ENCODE data around the gene NUDT19.

NUDT19 gene

GRCh38 chr19:32750441-32751055, 58.9 kb downstream of the NUDT19 start (continued):
- TF ChIP-seq, protein P1, sequence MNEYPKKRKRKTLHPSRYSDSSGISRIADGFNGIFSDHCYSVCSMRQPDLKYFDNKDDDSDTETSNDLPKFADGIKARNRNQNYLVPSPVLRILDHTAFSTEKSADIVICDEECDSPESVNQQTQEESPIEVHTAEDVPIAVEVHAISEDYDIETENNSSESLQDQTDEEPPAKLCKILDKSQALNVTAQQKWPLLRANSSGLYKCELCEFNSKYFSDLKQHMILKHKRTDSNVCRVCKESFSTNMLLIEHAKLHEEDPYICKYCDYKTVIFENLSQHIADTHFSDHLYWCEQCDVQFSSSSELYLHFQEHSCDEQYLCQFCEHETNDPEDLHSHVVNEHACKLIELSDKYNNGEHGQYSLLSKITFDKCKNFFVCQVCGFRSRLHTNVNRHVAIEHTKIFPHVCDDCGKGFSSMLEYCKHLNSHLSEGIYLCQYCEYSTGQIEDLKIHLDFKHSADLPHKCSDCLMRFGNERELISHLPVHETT (tag by site-specific recombination; IDR thresholded peaks at IDR 0.05) = no peak
- TF ChIP-seq ZNF610 (tag by site-specific recombination; IDR thresholded peaks at IDR 0.05; ENCODE audit: borderline replicate concordance) = no peak
- TF ChIP-seq ZNF555 (tag by site-specific recombination; conservative IDR thresholded peaks at IDR 0.05) = no peak
- TF ChIP-seq ZNF76 (tag by site-specific recombination; IDR thresholded peaks at IDR 0.05; ENCODE audit: borderline replicate concordance, low read depth) = 0 out of 2 replicates have a peak, but pooled peaks have one; percentile 23
- no peak for TF ChIP-seq ZBTB7A (tag by site-specific recombination; IDR thresholded peaks at IDR 0.05; ENCODE audit: low read depth)
- TF ChIP-seq MEIS1 (CRISPR knock-in tag; IDR thresholded peaks at IDR 0.05; ENCODE audit: borderline replicate concordance) = no peak
- no peak for TF ChIP-seq ZNF169 (tag by site-specific recombination; IDR thresholded peaks at IDR 0.05)
- no peak for TF ChIP-seq HOXA7 (CRISPR knock-in tag; IDR thresholded peaks at IDR 0.05; ENCODE audit: borderline replicate concordance)
- no peak for TF ChIP-seq ZBTB49 (tag by site-specific recombination; IDR thresholded peaks at IDR 0.05; ENCODE audit: low read depth)
- peak; percentile 35; the same call in 1 of the 2 replicates for TF ChIP-seq ZIC2 (tag by site-specific recombination; IDR thresholded peaks at IDR 0.05)
- no peak for TF ChIP-seq ZNF654 (tag by site-specific recombination; IDR thresholded peaks at IDR 0.05; ENCODE audit: low read depth)
- 0 out of 2 replicates have a peak, but pooled peaks have one; percentile 38 for TF ChIP-seq ZNF660 (tag by site-specific recombination; IDR thresholded peaks at IDR 0.05)
- no peak for TF ChIP-seq ZNF248 (tag by site-specific recombination; IDR thresholded peaks at IDR 0.05)
- no peak for TF ChIP-seq ZNF114 (tag by site-specific recombination; IDR thresholded peaks at IDR 0.05)
- TF ChIP-seq ZNF341 (tag by site-specific recombination; IDR thresholded peaks at IDR 0.05; ENCODE audit: low read depth) = no peak
- no peak for TF ChIP-seq MYNN (tag by site-specific recombination; IDR thresholded peaks at IDR 0.05; ENCODE audit: borderline replicate concordance)
- TF ChIP-seq ZNF629 (tag by site-specific recombination; IDR thresholded peaks at IDR 0.05) = peak; percentile 85
- 0 out of 2 replicates have a peak, but pooled peaks have one; percentile 36 for TF ChIP-seq ZNF366 (tag by site-specific recombination; conservative IDR thresholded peaks at IDR 0.05)
- no peak for TF ChIP-seq ZNF561 (tag by site-specific recombination; IDR thresholded peaks at IDR 0.05; ENCODE audit: borderline replicate concordance)
- no peak for TF ChIP-seq ZNF404 (tag by site-specific recombination; IDR thresholded peaks at IDR 0.05)
- no peak for TF ChIP-seq SETDB1 (IDR thresholded peaks at IDR 0.05; ENCODE audit: insufficient read length, low read length)
- TF ChIP-seq, protein P2, sequence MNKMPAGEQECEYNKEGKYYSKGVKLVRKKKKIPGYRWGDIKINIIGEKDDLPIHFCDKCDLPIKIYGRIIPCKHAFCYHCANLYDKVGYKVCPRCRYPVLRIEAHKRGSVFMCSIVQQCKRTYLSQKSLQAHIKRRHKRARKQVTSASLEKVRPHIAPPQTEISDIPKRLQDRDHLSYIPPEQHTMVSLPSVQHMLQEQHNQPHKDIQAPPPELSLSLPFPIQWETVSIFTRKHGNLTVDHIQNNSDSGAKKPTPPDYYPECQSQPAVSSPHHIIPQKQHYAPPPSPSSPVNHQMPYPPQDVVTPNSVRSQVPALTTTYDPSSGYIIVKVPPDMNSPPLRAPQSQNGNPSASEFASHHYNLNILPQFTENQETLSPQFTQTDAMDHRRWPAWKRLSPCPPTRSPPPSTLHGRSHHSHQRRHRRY (tag by site-specific recombination; IDR thresholded peaks at IDR 0.05) = no peak
- TF ChIP-seq PRDM1 (tag by site-specific recombination; IDR thresholded peaks at IDR 0.05) = 0 out of 2 replicates have a peak, but pooled peaks have one; percentile 35
- TF ChIP-seq ZNF791 (tag by site-specific recombination; IDR thresholded peaks at IDR 0.05) = no peak
- 0 out of 2 replicates have a peak, but pooled peaks have one; percentile 20 for TF ChIP-seq ZNF600 (tag by site-specific recombination; IDR thresholded peaks at IDR 0.05)
- no peak for TF ChIP-seq ZNF658 (tag by site-specific recombination; IDR thresholded peaks at IDR 0.05)
- peak; percentile 61 for TF ChIP-seq KLF8 (tag by site-specific recombination; IDR thresholded peaks at IDR 0.05)
- TF ChIP-seq SP7 (tag by site-specific recombination; IDR thresholded peaks at IDR 0.05) = peak; percentile 64; the same call in 1 of the 2 replicates
- peak; percentile 34; the same call in 1 of the 2 replicates for TF ChIP-seq ZXDB (tag by site-specific recombination; IDR thresholded peaks at IDR 0.05)
- TF ChIP-seq ZNF350 (tag by site-specific recombination; IDR thresholded peaks at IDR 0.05) = no peak
- TF ChIP-seq, protein P3, sequence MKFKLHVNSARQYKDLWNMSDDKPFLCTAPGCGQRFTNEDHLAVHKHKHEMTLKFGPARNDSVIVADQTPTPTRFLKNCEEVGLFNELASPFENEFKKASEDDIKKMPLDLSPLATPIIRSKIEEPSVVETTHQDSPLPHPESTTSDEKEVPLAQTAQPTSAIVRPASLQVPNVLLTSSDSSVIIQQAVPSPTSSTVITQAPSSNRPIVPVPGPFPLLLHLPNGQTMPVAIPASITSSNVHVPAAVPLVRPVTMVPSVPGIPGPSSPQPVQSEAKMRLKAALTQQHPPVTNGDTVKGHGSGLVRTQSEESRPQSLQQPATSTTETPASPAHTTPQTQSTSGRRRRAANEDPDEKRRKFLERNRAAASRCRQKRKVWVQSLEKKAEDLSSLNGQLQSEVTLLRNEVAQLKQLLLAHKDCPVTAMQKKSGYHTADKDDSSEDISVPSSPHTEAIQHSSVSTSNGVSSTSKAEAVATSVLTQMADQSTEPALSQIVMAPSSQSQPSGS (tag by site-specific recombination; IDR thresholded peaks at IDR 0.05; ENCODE audit: low read depth) = peak; percentile 92
- TF ChIP-seq ZNF280C (tag by site-specific recombination; IDR thresholded peaks at IDR 0.05) = no peak

Measured in HEK293 (cell line).